Activated naive CD4-positive, alpha-beta T cell treated with anti-CD3 and anti-CD28 coated beads for 36 hours (primary cell): ENCODE results near the gene CEP250. TPM values are rescaled to one million over a fixed set of nuclear protein-coding genes. Genes with fewer than 3 reads are reported as not detected.
A peak's percentile ranks its signal among the peaks of the same experiment; 100 is the strongest.

ENCODE experiments used
- CTCF ChIA-PET: fragments of 350-600 bp; sonication (Branson Sonifier 250); formaldehyde crosslinking; loops from one replicate; lab custom pipeline; 2021; ENCODE audit warnings: antibody characterized with exemption; lab: Charles Lee
- DNase-seq: peaks from one replicate; pipeline ENCODE4 v3.0.0-alpha.2; 2020
- H3K27ac Mint-ChIP-seq: one replicate; pipeline ENCODE4 v1.8.0; 2021; ENCODE audit warnings: mild to moderate bottlenecking, mixed read lengths
- H3K27me3 Mint-ChIP-seq: one replicate; pipeline ENCODE4 v1.8.0; 2021; ENCODE audit warnings: low read depth, mixed read lengths
- H3K36me3 Mint-ChIP-seq: one replicate; pipeline ENCODE4 v1.8.0; 2021; ENCODE audit warnings: low read depth, mixed read lengths
- H3K4me1 Mint-ChIP-seq: one replicate; pipeline ENCODE4 v1.8.0; 2021; ENCODE audit warnings: low read depth, mixed read lengths
- H3K4me3 Mint-ChIP-seq: one replicate; pipeline ENCODE4 v1.8.0; 2021; ENCODE audit warnings: mild to moderate bottlenecking, moderate library complexity, mixed read lengths
- H3K9me3 Mint-ChIP-seq: one replicate; pipeline ENCODE4 v1.8.0; 2021; ENCODE audit warnings: mixed read lengths
- intact Hi-C: fragments of 100-400 bp; cut with micrococcal nuclease; formaldehyde crosslinking; loops from one replicate; pipeline ENCODE4 v1.15.1; 2023
- microRNA-seq: library from miRNA; unstranded; fragments of <30 nt; microRNA quantifications from one replicate; pipeline ENCODE4 v1.2.0, GENCODE V29; 2022; ENCODE audit warnings: borderline microRNAs expressed, borderline replicate concordance
- total RNA-seq, 2 experiments: library from RNA; stranded (reverse); gene quantifications; one replicate each; pipeline ENCODE4 v1.2.3, GENCODE V29; 2021

The CEP250 gene
- total RNA-seq, 2 experiments from 2014 or later = 43.4 to 46.9 TPM

GRCh38 chr20:35559042-35559693 is 103.8 kb downstream of the CEP250 start:
- Mint-ChIP-seq H3K27me3 (no peaks in the 10 kb centered on the region), H3K36me3 (peaks cover 12% of the 10 kb centered on the region), H3K4me3 (no peak overlapping the region), H3K9me3 (no peaks in the 10 kb centered on the region), H3K27ac (no peak overlapping the region), H3K4me1 (no peaks in the 10 kb centered on the region)
- intact Hi-C loops = no loop called here
- DNase-seq = no peak
- CTCF ChIA-PET = no interaction called here

- H3K27me3 Mint-ChIP-seq = no peaks in the 10 kb centered on the region
- CTCF ChIA-PET = no interaction called here
- H3K9me3 Mint-ChIP-seq = no peaks in the 10 kb centered on the region
- H3K27ac Mint-ChIP-seq = no peak overlapping the region
- H3K4me3 Mint-ChIP-seq = no peak overlapping the region
- intact Hi-C loops = no loop called here
- H3K36me3 Mint-ChIP-seq = peaks cover 9% of the 10 kb centered on the region
- no peaks in the 10 kb centered on the region for H3K4me1 Mint-ChIP-seq
- no peak for DNase-seq
These were observed 104.7 kb downstream of the CEP250 start for GRCh38 chr20:35560105-35560511.

GRCh38 chr20:35560541-35560940 is 105.1 kb downstream of the CEP250 start:
- CTCF ChIA-PET = no interaction called here
- H3K4me1 Mint-ChIP-seq = no peaks in the 10 kb centered on the region
- H3K4me3 Mint-ChIP-seq = no peak overlapping the region
- no peak overlapping the region for H3K27ac Mint-ChIP-seq
- peaks cover 7% of the 10 kb centered on the region for H3K36me3 Mint-ChIP-seq
- intact Hi-C loops = no loop called here
- DNase-seq = no peak
- H3K9me3 Mint-ChIP-seq = no peaks in the 10 kb centered on the region
- no peaks in the 10 kb centered on the region for H3K27me3 Mint-ChIP-seq

- Mint-ChIP-seq H3K27me3 (no peaks in the 10 kb centered on the region), H3K4me3 (no peak overlapping the region), H3K9me3 (no peaks in the 10 kb centered on the region), H3K36me3 (peaks cover 7% of the 10 kb centered on the region), H3K27ac (no peak overlapping the region), H3K4me1 (no peaks in the 10 kb centered on the region)
- intact Hi-C loops = no loop called here
- peak; percentile 34 for DNase-seq
- CTCF ChIA-PET = no interaction called here
These were observed 105.9 kb downstream of the CEP250 start for GRCh38 chr20:35561268-35561667.

GRCh38 chr20:35561671-35562070 is 106.3 kb downstream of the CEP250 start:
- CTCF ChIA-PET = no interaction called here
- H3K4me3 Mint-ChIP-seq = no peak overlapping the region
- no peak for DNase-seq
- intact Hi-C loops = no loop called here
- H3K36me3 Mint-ChIP-seq = peaks cover 5% of the 10 kb centered on the region
- H3K27me3 Mint-ChIP-seq = no peaks in the 10 kb centered on the region
- H3K27ac Mint-ChIP-seq = no peak overlapping the region
- H3K4me1 Mint-ChIP-seq = no peaks in the 10 kb centered on the region
- H3K9me3 Mint-ChIP-seq = no peaks in the 10 kb centered on the region

- CTCF ChIA-PET = interaction anchor here (1.0 kb wide), 1 partner anchor 57 kb away, joined by 3 read pairs; no protein-coding TSS in a partner anchor
- Mint-ChIP-seq H3K9me3 (no peaks in the 10 kb centered on the region), H3K36me3 (peaks cover 5% of the 10 kb centered on the region), H3K4me1 (no peaks in the 10 kb centered on the region), H3K4me3 (no peak overlapping the region), H3K27ac (no peak overlapping the region), H3K27me3 (no peaks in the 10 kb centered on the region)
- DNase-seq = no peak
- intact Hi-C loops = no loop called here
These were observed 107.2 kb downstream of the CEP250 start for GRCh38 chr20:35562541-35563110.

- intact Hi-C loops = no loop called here
- CTCF ChIA-PET = no interaction called here
- no peaks in the 10 kb centered on the region for H3K27me3 Mint-ChIP-seq
These were observed 108.4 kb downstream of the CEP250 start for GRCh38 chr20:35563834-35564233.

GRCh38 chr20:35564905-35565304 is 109.5 kb downstream of the CEP250 start:
- Mint-ChIP-seq H3K27me3 (no peaks in the 10 kb centered on the region), H3K4me1 (no peaks in the 10 kb centered on the region), H3K27ac (no peak overlapping the region), H3K4me3 (no peak overlapping the region), H3K9me3 (no peaks in the 10 kb centered on the region), H3K36me3 (no peaks in the 10 kb centered on the region)
- intact Hi-C loops = no loop called here
- no peak for DNase-seq
- CTCF ChIA-PET = no interaction called here

More at GRCh38 chr20:35563834-35564233, 108.4 kb downstream of the CEP250 start:
- no peak for DNase-seq
- no peak overlapping the region for H3K4me3 Mint-ChIP-seq
- no peaks in the 10 kb centered on the region for H3K9me3 Mint-ChIP-seq
- H3K36me3 Mint-ChIP-seq = no peaks in the 10 kb centered on the region
- no peaks in the 10 kb centered on the region for H3K4me1 Mint-ChIP-seq
- no peak overlapping the region for H3K27ac Mint-ChIP-seq

- no peak overlapping the region for H3K27ac Mint-ChIP-seq
- intact Hi-C loops = no loop called here
- no peaks in the 10 kb centered on the region for H3K4me1 Mint-ChIP-seq
- peak; percentile 31 for DNase-seq
- H3K27me3 Mint-ChIP-seq = no peaks in the 10 kb centered on the region
- no peak overlapping the region for H3K4me3 Mint-ChIP-seq
- CTCF ChIA-PET = no interaction called here
- no peaks in the 10 kb centered on the region for H3K36me3 Mint-ChIP-seq
- peaks cover 6% of the 10 kb centered on the region for H3K9me3 Mint-ChIP-seq
These were observed 113.2 kb downstream of the CEP250 start for GRCh38 chr20:35568645-35569044.

Small RNA genes within 50 kb of the gene (microRNA-seq; reads per million reads assigned to microRNA genes)
- gene MIR1289-1 = not detected

Other genes starting within 250 kb of the CEP250 start
- not detected for gene MMP24, start 228.9 kb upstream of the CEP250 start, total RNA-seq
- 10 to 100 TPM; 26.4 to 29.2 TPM for gene MMP24OS, start 177.5 kb upstream of the CEP250 start, total RNA-seq
- gene EIF6, start 170.8 kb upstream of the CEP250 start, total RNA-seq = 10 to 100 TPM; 93.0 to 94.7 TPM
- gene FAM83C, start 163.2 kb upstream of the CEP250 start, total RNA-seq = not detected
- 10 to 100 TPM; 47.4 to 48.5 TPM for gene UQCC1, start 43.6 kb upstream of the CEP250 start, total RNA-seq
- gene GDF5, start 17.4 kb upstream of the CEP250 start, total RNA-seq = not detected
- not detected for gene C20orf173, start 74.1 kb downstream of the CEP250 start, total RNA-seq
- 100 to 1,000 TPM; 107 to 113 TPM for gene ERGIC3, start 86.5 kb downstream of the CEP250 start, total RNA-seq
- gene SPAG4, start 160.2 kb downstream of the CEP250 start, total RNA-seq = 1 to 10 TPM; 2.9 to 3.6 TPM
- gene CPNE1, start 209.3 kb downstream of the CEP250 start, total RNA-seq = 100 to 1,000 TPM; 261 to 281 TPM
- gene RBM12, start 209.3 kb downstream of the CEP250 start, total RNA-seq = 100 to 1,000 TPM; 106 to 110 TPM
- 10 to 100 TPM; 33.6 to 38.1 TPM for gene NFS1, start 243.8 kb downstream of the CEP250 start, total RNA-seq
- gene ROMO1, start 243.8 kb downstream of the CEP250 start, total RNA-seq = 100 to 1,000 TPM; 120 to 134 TPM